ENCODE data around the gene LRRC42. TPM values are rescaled to one million over a fixed set of nuclear protein-coding genes. Genes with fewer than 3 reads are reported as not detected.
A peak's percentile ranks its signal among the peaks of the same experiment; 100 is the strongest.

Gene LRRC42
- total and polyA plus RNA-seq, 4 donors: 9.8 to 14.8 (median 10.9) TPM

GRCh38 chr1:53959664-53960250 is 13.6 kb downstream of the LRRC42 start:
- peaks cover 3 to 16% (median 8%) of the 10 kb centered on the region in 4 donors for H3K4me1 ChIP-seq (ENCODE audit: control insufficient read depth in 4 of 4, insufficient read depth in 4 of 4, low read length in 3 of 4)
- DNase-seq (ENCODE audit: low spot score): no peak
- H3K27ac ChIP-seq (ENCODE audit: low read depth in 1 of 2, low read length in 2 of 2): no peak overlapping the region
- TF ChIP-seq FOXA1 (IDR thresholded peaks at IDR 0.05) (no peak), YY1 (IDR thresholded peaks at IDR 0.05) (peak; percentile 41), MAX (IDR thresholded peaks at IDR 0.05) (no peak), RXRA (IDR thresholded peaks at IDR 0.05) (peak; percentile 55 to 56), NR2F2 (IDR thresholded peaks at IDR 0.05) (no peak), HNF4A (conservative IDR thresholded peaks at IDR 0.05) (peak; percentile 39 to 50), FOXA2 (IDR thresholded peaks at IDR 0.05) (no peak), JUND (IDR thresholded peaks at IDR 0.05) (no peak), RAD21 (IDR thresholded peaks at IDR 0.05) (peak; percentile 83 to 87), CTCF (IDR thresholded peaks at IDR 0.05; ENCODE audit: low read depth, low read length, missing input control) (peak; percentile 77), GABPA (IDR thresholded peaks at IDR 0.05 in 1 of 2, conservative IDR thresholded peaks at IDR 0.05 in 1 of 2) (no peak), HNF4G (IDR thresholded peaks at IDR 0.05) (no peak), TAF1 (conservative IDR thresholded peaks at IDR 0.05) (no peak), SP1 (IDR thresholded peaks at IDR 0.05) (no peak), EGR1 (IDR thresholded peaks at IDR 0.05; ENCODE audit: low read depth in 2 of 2) (no peak)
- TF ChIP-seq, protein P1, sequence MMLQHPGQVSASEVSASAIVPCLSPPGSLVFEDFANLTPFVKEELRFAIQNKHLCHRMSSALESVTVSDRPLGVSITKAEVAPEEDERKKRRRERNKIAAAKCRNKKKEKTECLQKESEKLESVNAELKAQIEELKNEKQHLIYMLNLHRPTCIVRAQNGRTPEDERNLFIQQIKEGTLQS (IDR thresholded peaks at IDR 0.05): no peak
- TF ChIP-seq, protein P2, sequence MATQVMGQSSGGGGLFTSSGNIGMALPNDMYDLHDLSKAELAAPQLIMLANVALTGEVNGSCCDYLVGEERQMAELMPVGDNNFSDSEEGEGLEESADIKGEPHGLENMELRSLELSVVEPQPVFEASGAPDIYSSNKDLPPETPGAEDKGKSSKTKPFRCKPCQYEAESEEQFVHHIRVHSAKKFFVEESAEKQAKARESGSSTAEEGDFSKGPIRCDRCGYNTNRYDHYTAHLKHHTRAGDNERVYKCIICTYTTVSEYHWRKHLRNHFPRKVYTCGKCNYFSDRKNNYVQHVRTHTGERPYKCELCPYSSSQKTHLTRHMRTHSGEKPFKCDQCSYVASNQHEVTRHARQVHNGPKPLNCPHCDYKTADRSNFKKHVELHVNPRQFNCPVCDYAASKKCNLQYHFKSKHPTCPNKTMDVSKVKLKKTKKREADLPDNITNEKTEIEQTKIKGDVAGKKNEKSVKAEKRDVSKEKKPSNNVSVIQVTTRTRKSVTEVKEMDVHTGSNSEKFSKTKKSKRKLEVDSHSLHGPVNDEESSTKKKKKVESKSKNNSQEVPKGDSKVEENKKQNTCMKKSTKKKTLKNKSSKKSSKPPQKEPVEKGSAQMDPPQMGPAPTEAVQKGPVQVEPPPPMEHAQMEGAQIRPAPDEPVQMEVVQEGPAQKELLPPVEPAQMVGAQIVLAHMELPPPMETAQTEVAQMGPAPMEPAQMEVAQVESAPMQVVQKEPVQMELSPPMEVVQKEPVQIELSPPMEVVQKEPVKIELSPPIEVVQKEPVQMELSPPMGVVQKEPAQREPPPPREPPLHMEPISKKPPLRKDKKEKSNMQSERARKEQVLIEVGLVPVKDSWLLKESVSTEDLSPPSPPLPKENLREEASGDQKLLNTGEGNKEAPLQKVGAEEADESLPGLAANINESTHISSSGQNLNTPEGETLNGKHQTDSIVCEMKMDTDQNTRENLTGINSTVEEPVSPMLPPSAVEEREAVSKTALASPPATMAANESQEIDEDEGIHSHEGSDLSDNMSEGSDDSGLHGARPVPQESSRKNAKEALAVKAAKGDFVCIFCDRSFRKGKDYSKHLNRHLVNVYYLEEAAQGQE (IDR thresholded peaks at IDR 0.05): no peak
- TF ChIP-seq, protein P3, sequence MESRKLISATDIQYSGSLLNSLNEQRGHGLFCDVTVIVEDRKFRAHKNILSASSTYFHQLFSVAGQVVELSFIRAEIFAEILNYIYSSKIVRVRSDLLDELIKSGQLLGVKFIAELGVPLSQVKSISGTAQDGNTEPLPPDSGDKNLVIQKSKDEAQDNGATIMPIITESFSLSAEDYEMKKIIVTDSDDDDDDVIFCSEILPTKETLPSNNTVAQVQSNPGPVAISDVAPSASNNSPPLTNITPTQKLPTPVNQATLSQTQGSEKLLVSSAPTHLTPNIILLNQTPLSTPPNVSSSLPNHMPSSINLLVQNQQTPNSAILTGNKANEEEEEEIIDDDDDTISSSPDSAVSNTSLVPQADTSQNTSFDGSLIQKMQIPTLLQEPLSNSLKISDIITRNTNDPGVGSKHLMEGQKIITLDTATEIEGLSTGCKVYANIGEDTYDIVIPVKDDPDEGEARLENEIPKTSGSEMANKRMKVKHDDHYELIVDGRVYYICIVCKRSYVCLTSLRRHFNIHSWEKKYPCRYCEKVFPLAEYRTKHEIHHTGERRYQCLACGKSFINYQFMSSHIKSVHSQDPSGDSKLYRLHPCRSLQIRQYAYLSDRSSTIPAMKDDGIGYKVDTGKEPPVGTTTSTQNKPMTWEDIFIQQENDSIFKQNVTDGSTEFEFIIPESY (IDR thresholded peaks at IDR 0.05): no peak
- H3K9me3 ChIP-seq (ENCODE audit: control insufficient read depth in 4 of 4, low read length in 3 of 4): no peaks in the 10 kb centered on the region
- H3K36me3 ChIP-seq (ENCODE audit: control insufficient read depth in 4 of 4, insufficient read depth in 3 of 4, low read depth in 1 of 4, low read length in 3 of 4): peaks cover 12 to 24% (median 19%) of the 10 kb centered on the region in 4 donors
- no peaks in the 10 kb centered on the region for H3K27me3 ChIP-seq (ENCODE audit: control insufficient read depth in 4 of 4, insufficient read depth in 4 of 4, low read length in 3 of 4)
- H3K9ac ChIP-seq (ENCODE audit: low read depth in 1 of 2, low read length in 2 of 2): no peak overlapping the region
- H3K4me3 ChIP-seq (ENCODE audit: low read depth in 1 of 3, low read length in 3 of 3): no peak overlapping the region
